GM18505 (cell line): ENCODE measurements around the gene NLRC5.

ENCODE experiments used
- ATAC-seq: cut with Tn5 transposase; IDR thresholded peaks from one replicate; pipeline ENCODE4 v1.9.1; 2021; ENCODE audit not compliant: unreplicated experiment
- POLR2A ChIP-seq: IDR thresholded peaks from 4 replicates; pipeline ENCODE4 v1.6.1; 2011; ENCODE audit warnings: borderline replicate concordance; ENCODE audit not compliant: insufficient read depth, insufficient read length; ENCODE audit errors: extremely low read depth

NLRC5 gene

DNA sequence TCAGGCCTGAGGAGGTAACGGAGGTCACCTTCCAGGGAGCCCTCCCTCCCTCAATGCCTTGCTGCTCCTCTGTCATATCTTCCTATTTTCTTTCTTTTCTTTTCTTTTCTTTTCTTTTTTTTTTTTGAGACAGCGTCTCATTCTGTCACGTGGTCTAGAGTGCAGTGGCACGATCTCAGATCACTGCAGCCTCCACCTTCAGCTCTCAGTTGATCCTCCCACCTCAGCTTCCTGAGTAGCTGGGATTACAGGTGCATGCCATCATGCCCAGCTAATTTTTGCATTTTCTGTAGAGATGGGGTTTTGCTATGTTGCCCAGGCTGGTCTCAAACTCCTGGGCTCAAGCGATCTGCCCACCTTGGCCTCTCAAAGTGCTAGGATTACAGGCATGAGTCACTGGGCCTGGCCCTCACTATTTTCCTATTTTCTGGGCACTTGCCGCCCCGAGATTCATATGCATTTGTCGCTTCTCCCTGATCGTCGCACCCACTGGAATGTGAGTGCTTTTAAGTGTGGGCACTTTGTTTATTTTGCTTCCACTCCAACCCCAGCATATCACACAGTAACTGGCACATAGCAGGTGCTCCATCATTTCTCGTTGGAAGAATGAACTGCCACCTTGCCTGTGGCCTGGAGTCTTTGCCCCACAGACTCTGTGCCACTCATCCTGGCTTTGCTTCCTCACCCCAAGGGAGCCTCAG is 134.8 kb downstream of the NLRC5 start:
- ATAC-seq, result no peak

DNA sequence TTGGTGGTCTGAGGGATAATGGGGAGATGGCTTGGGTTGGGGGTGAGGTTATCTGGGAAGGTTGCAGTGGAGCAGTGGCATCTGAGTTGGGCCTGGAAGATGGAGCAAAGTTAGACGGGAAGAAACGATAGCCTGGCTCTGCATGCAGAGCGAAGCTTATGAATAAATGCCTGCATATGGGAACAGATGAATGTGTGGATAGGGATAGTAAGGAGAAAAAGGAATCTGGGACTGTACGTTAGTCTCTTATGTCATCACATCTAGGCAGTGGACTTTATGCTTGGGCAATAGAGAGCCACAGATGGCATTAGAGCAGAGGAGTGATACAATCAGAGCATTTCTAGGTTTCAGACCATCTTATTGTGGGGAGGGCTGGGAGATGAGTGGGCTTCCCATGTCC is 136.0 kb downstream of the NLRC5 start:
- ATAC-seq, result no peak
- TF ChIP-seq POLR2A, result no peak

More for the DNA sequence above, 134.8 kb downstream of the NLRC5 start:
- TF ChIP-seq POLR2A, result no peak

DNA sequence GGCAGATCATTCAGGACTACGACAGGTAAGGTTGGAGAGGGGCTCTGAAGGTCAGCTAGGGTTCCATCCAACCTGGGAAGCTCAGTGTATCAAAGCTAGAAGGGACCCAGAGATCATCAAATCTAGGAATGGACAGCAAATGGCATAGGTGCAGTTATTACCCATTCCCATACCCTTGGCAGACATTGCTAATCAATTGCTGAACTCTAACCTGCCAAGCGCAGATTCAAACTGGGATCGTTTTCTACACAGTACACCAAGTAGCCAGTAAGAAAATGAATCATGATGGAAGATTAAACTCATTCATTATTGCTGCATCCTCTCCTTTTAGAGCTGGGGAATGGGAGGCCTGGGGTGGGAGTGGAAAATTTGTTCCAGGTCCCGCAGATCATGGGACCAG is 136.6 kb downstream of the NLRC5 start:
- ATAC-seq, result no peak
- no peak for TF ChIP-seq POLR2A

DNA sequence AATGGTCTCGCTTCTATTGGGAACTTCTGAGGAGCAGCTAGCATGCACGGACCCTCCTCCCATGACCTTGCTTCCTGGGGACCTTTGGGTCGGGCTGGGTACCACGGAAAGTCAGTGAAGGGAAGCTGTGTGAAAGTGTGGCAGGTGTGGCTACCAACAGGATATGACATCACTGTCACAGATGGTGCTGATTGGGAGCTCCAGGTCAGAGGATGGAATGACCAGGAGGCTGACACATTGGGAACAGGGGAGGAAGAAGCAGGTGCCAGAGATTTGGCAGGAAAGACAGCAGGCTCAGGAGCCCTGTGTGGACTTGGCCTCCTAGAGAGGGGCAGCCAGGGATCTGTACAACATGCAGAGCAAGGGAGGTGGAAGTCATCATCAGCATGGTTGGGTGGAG is 137.1 kb downstream of the NLRC5 start:
- TF ChIP-seq POLR2A, result no peak

DNA sequence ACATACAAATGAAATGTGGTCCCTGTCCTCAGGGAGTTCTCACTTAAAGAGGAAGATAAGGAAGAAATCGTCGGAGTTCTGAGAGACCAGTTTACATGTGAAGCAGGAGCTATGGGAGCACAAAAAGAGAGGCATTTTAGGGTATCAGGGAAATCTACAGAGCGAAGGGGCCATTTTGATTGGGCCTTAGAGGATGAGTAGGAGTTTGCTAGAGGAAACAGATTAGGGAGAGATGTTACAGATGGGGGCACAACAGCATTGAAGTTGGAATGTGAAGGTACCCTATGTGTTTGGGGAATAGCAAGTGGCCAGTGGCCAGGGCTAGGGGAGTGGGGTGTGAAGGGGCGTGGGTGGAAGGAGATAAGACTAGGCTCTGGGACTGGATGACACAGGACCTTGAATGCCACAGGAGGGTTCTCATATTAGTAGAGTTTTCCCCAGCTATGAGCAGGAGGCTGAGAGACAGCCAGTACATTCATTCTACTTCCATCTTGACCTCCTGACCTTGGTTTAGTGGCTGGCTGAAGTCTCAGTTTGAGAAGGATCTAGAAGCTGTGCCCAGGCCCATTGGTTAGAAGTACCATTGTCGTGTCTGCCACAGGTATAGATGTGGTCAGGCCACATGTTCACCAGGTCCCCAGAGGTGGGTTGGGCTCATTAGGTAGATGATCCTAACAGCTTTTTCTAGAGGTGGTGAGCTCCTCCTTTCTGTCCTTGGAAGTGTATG is 137.8 kb downstream of the NLRC5 start:
- TF ChIP-seq POLR2A, result no peak
- no peak for ATAC-seq

More for the DNA sequence above, 137.1 kb downstream of the NLRC5 start:
- ATAC-seq, result no peak

DNA sequence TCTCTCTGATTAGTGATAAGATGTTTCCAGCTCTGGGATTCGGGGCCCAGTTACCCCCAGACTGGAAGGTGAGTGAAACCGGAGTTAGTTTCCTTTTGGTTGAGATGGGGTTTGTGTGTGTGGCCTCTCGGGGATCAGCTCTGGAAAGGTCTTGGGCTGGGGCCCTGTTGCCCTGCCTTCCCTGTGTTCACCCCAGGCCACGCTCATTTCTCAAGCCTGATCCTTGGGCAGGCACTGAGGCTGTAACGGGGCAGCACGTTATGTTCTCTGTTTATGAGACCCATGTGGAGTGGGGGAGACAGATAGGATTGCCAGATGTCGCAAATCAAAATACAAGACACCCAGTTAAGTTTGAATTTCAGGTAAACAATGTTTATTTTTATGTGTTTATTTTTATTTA is 138.5 kb downstream of the NLRC5 start:
- no peak for ATAC-seq
- TF ChIP-seq POLR2A, result no peak

DNA sequence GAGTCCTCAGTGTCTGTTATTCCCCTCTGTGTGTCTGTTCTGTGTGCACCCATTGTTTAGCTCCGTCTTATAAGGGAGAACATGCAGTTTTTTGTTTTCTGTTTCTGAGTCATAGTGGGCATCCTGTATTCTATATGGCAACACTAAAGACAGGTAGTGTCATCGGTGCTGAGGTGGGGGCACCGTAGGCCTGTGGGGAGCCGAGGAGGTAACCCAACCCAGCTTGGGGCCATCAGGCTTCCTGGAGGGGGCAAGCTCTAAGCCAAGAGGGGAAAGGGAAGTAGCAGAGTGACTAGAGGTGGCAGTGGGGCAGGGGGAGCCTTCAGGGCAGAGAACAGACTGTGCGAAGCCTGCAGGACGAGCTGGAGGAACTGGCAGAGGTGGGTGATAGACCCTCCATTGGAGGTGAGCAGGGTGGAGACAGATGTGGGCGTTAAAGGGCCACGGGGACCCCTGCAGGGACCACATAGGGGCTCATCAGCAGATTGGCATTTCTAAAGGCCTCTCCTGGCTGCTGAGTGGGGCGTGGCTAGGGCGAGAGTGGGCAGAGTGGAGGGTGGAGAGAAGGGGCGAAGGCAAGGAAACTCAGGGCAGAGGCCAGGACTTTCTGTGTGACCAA is 139.5 kb downstream of the NLRC5 start:
- no peak for ATAC-seq
- TF ChIP-seq POLR2A, result no peak

DNA sequence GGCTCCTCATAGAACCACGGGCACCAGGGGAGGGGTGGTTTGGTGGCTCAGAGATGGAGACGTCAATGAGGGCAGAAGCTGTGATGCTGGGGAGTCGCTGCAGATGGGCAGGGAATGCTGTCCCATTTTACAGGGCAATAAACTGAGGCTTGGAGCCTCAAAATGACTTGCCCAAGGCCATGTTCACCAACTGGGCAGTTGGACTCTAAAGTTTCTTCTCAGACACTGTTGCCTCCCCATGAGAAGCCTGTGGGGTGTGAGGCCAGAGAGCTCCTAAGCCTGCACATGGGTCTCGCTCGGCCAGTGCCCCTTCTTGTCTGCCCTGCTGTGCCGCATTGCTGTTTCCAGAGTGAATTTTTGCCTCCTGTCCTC is 141.6 kb downstream of the NLRC5 start:
- TF ChIP-seq POLR2A, result no peak
- no peak for ATAC-seq

DNA sequence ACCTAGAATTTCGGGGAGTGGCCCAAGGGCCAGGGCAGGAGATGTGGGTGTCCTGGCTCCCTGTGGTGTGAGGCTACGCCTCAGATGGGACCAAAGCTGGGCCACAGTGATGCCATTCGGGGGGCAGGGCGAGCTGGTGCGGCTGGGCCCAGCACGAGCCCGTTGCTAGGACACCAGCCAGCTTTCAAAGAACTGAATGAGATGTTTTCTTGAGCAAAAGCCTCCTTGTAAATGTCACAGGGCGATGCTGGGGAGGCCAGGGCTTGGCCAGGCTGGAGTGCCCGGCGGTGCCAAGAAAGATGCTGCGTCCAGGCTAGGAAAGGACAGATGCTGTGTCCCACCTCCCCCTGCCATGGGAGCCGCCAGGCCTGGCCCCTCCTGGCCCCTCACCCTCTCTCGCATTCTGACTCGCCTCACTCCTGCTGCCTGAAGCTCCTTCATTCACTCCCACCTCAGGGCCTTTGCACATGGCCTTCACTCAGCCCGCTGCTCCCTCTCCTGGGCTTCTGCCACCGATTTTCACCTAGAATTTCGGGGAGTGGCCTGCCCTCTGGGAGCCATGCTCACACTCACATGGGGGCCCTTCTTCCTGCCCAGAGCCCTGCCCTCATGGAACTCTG is 142.1 kb downstream of the NLRC5 start:
- no peak for ATAC-seq
- no peak for TF ChIP-seq POLR2A

DNA sequence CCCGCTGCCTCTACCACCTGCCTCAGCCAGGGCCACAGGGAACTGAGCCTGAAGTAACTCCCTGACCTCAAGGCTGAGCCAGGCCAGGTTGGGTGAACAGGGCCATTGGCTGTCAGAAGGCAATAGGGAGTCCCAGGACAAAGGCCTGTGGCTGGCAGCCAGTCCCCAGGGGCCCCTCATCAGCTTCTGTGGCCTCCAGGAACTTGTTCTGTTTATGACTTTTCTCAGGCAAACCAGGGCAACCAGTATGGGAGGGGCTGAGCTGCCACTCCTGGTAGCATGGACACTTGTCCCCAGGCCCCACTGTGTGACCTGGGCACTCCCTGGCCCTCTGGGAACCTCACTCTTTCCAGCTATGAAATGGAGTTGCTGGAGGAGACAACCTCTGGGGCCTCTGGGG is 143.1 kb downstream of the NLRC5 start:
- TF ChIP-seq POLR2A, result no peak
- ATAC-seq, result no peak

DNA sequence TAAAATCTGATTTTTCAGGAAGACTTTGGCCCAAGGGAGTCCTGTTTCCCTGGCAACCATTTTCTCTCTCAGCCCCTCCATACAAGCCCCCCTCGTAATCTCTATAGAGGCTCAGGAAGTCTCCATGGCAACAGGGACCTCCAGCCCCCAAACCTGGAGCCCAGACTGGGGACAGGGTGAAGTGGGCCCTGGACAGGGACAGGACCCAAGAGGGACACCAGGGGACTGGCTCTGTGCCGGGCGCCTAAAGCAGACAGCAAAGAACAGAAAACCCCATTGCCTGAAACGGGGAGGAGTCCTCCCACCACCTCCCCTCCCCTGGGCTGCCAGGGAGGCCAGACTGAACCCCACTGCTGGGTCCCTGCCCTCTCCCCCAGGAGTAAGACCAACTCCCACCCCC is 143.7 kb downstream of the NLRC5 start:
- no peak for ATAC-seq
- TF ChIP-seq POLR2A, result no peak
